H9 (cell line): Measurements from ENCODE around the gene PTPRF. TPM values are rescaled to one million over a fixed set of nuclear protein-coding genes. Genes with fewer than 3 reads are reported as not detected.

Experiments
- DNase-seq: peaks from one replicate; pipeline ENCODE4 v3.0.0-alpha.2; 2017
- H2AFZ ChIP-seq: one replicate; pipeline ENCODE4 v1.6.1; 2013; ENCODE audit warnings: mild to moderate bottlenecking, low read length, control low read depth, moderate library complexity
- H2AK5ac ChIP-seq: 2 replicates; pipeline ENCODE4 v1.6.1; 2013; ENCODE audit warnings: low read length, control low read depth, mixed read lengths; ENCODE audit not compliant: insufficient read length
- H2BK120ac ChIP-seq: one replicate; pipeline ENCODE4 v1.6.1; 2013; ENCODE audit warnings: low read depth, mild to moderate bottlenecking, low read length, control low read depth, inconsistent platforms; ENCODE audit not compliant: poor library complexity, severe bottlenecking
- H2BK12ac ChIP-seq: 2 replicates; pipeline ENCODE4 v1.6.1; 2013; ENCODE audit warnings: low read length, control low read depth, mixed read lengths, low read depth; ENCODE audit not compliant: insufficient read length
- H2BK15ac ChIP-seq: 2 replicates; pipeline ENCODE4 v1.6.1; 2013; ENCODE audit warnings: low read depth, low read length, control low read depth
- H2BK20ac ChIP-seq: one replicate; pipeline ENCODE4 v1.6.1; 2013; ENCODE audit warnings: low read depth, mild to moderate bottlenecking, low read length, control low read depth, inconsistent platforms; ENCODE audit not compliant: poor library complexity, severe bottlenecking
- H2BK5ac ChIP-seq: 2 replicates; pipeline ENCODE4 v1.6.1; 2013; ENCODE audit warnings: low read length, control low read depth, mixed read lengths; ENCODE audit not compliant: insufficient read length
- H3K14ac ChIP-seq: 2 replicates; pipeline ENCODE4 v1.6.1; 2013; ENCODE audit warnings: low read length, control low read depth; ENCODE audit not compliant: insufficient read depth
- H3K18ac ChIP-seq: 2 replicates; pipeline ENCODE4 v1.6.1; 2013; ENCODE audit warnings: low read depth, mild to moderate bottlenecking, mixed read lengths, low read length, control low read depth; ENCODE audit not compliant: insufficient read length
- H3K23ac ChIP-seq: 2 replicates; pipeline ENCODE4 v1.6.1; 2013; ENCODE audit warnings: low read length, control low read depth, mixed read lengths, low read depth; ENCODE audit not compliant: insufficient read length
- H3K23me2 ChIP-seq: 2 replicates; pipeline ENCODE4 v1.6.1; 2013; ENCODE audit warnings: low read depth, mild to moderate bottlenecking, mixed read lengths, low read length, control low read depth; ENCODE audit not compliant: insufficient read length, poor library complexity, severe bottlenecking
- H3K27ac ChIP-seq: 2 replicates; pipeline ENCODE4 v1.5.1; 2013; ENCODE audit warnings: low read length, control low read depth, mixed read lengths, low read depth; ENCODE audit not compliant: insufficient read length
- H3K27me3 ChIP-seq: 2 replicates; pipeline ENCODE4 v1.6.1; 2013; ENCODE audit warnings: low read length, control low read depth, inconsistent platforms; ENCODE audit not compliant: insufficient read depth
- H3K4ac ChIP-seq: 2 replicates; pipeline ENCODE4 v1.6.1; 2013; ENCODE audit warnings: low read depth, mild to moderate bottlenecking, control low read depth, inconsistent platforms, low read length, moderate library complexity
- H3K4me1 ChIP-seq: 2 replicates; pipeline ENCODE4 v1.6.1; 2013; ENCODE audit warnings: low read length, control low read depth, inconsistent platforms; ENCODE audit not compliant: insufficient read depth
- H3K4me2 ChIP-seq: 2 replicates; pipeline ENCODE4 v1.6.1; 2013; ENCODE audit warnings: low read length, control low read depth, mixed read lengths; ENCODE audit not compliant: insufficient read length, insufficient read depth
- H3K56ac ChIP-seq: 2 replicates; pipeline ENCODE4 v1.6.1; 2013; ENCODE audit warnings: low read depth, mild to moderate bottlenecking, mixed read lengths, low read length, control low read depth; ENCODE audit not compliant: insufficient read length
- H3K79me1 ChIP-seq: 2 replicates; pipeline ENCODE4 v1.6.1; 2013; ENCODE audit warnings: low read depth, mild to moderate bottlenecking, moderate library complexity, low read length, control low read depth, inconsistent platforms; ENCODE audit not compliant: insufficient read depth, poor library complexity, severe bottlenecking
- H3K79me2 ChIP-seq: 2 replicates; pipeline ENCODE4 v1.6.1; 2013; ENCODE audit warnings: low read length, control low read depth, inconsistent platforms; ENCODE audit not compliant: insufficient read depth
- H3K9ac ChIP-seq: 2 replicates; pipeline ENCODE4 v1.6.1; 2013; ENCODE audit warnings: low read length, control low read depth, mixed read lengths; ENCODE audit not compliant: insufficient read length; ENCODE audit errors: extremely low read depth
- H3K9me3 ChIP-seq: one replicate; pipeline ENCODE4 v1.6.1; 2013; ENCODE audit warnings: low read depth, low read length, inconsistent platforms; ENCODE audit not compliant: control insufficient read depth
- H3T11ph ChIP-seq: one replicate; pipeline ENCODE4 v1.6.1; 2013; ENCODE audit warnings: mild to moderate bottlenecking, low read length, control low read depth, inconsistent platforms
- H4K20me1 ChIP-seq: one replicate; pipeline ENCODE4 v1.6.1; 2013; ENCODE audit not compliant: control insufficient read depth, insufficient read length, insufficient read depth
- H4K5ac ChIP-seq: 2 replicates; pipeline ENCODE4 v1.6.1; 2013; ENCODE audit warnings: low read depth, mild to moderate bottlenecking, mixed read lengths, low read length, control low read depth; ENCODE audit not compliant: insufficient read length
- H4K8ac ChIP-seq: replicated peaks from 2 replicates; pipeline ENCODE4 v1.6.1; 2013; ENCODE audit warnings: low read length, control low read depth, mixed read lengths, low read depth; ENCODE audit not compliant: insufficient read length
- H4K91ac ChIP-seq: 2 replicates; pipeline ENCODE4 v1.6.1; 2013; ENCODE audit warnings: low read depth, mild to moderate bottlenecking, moderate library complexity, mixed read lengths, low read length, control low read depth; ENCODE audit not compliant: insufficient read length
- H3K27ac Mint-ChIP-seq, 3 experiments: 2 replicates in 2 of 3; 3 replicates in 1 of 3; pipeline ENCODE4 v1.8.0; 2020 to 2021; ENCODE audit warnings: mixed read lengths in 3 of 3, mild to moderate bottlenecking in 1 of 3, moderate library complexity in 1 of 3
- H3K27me3 Mint-ChIP-seq: 2 replicates; pipeline ENCODE4 v1.8.0; 2021; ENCODE audit warnings: low read depth, mild to moderate bottlenecking, moderate library complexity, mixed read lengths
- H3K36me3 Mint-ChIP-seq, 3 experiments: 2 replicates in 2 of 3; 3 replicates in 1 of 3; pipeline ENCODE4 v1.8.0; 2020 to 2021; ENCODE audit warnings: low read depth in 3 of 3, mixed read lengths in 3 of 3; ENCODE audit not compliant: insufficient read depth in 1 of 3
- H3K4me1 Mint-ChIP-seq, 2 experiments: 2 replicates each; pipeline ENCODE4 v1.8.0; 2020; ENCODE audit warnings: mixed read lengths in 2 of 2
- H3K4me3 Mint-ChIP-seq, 2 experiments: 2 replicates in 1 of 2; 3 replicates in 1 of 2; pipeline ENCODE4 v1.8.0; 2020 to 2021; ENCODE audit warnings: mild to moderate bottlenecking in 2 of 2, mixed read lengths in 2 of 2, moderate library complexity in 1 of 2
- H3K9me3 Mint-ChIP-seq, 2 experiments: 2 replicates in 1 of 2; 3 replicates in 1 of 2; pipeline ENCODE4 v1.8.0; 2020; ENCODE audit warnings: mild to moderate bottlenecking in 2 of 2, mixed read lengths in 2 of 2, moderate library complexity in 1 of 2
- CTCF ChIP-seq: fragments of 200-600 bp; sonication (generic); conservative IDR thresholded peaks from 3 replicates; pipeline ENCODE4 v1.8.0; 2021; ENCODE audit warnings: antibody characterized with exemption, mild to moderate bottlenecking
- WGBS: extraction: QIAGEN DNeasy Blood & Tissue Kit; methylation state at CpG from one replicate; pipeline ENCODE4 v1.1.7; 2013; ENCODE audit warnings: missing lambda C conversion rate, low lambda C conversion rate, mixed read lengths; ENCODE audit not compliant: insufficient read length; ENCODE audit errors: extremely low coverage; 5-methylcytosine and 5-hydroxymethylcytosine counted together
- total RNA-seq: library from RNA; stranded (reverse); gene quantifications from 2 replicates; pipeline ENCODE4 v1.2.1, GENCODE V29; 2021

Gene PTPRF
- total RNA-seq, 1 experiment from 2014 or later, result 193 TPM

- H2BK12ac ChIP-seq, result no peak overlapping the region
- H3K4ac ChIP-seq, result no peak overlapping the region
- Mint-ChIP-seq H3K27ac (no peak overlapping the region; a peak in 1 of 7 replicates), H3K27me3 (no peaks in the 10 kb centered on the region; the same call in 1 of the 2 replicates), H3K36me3 (peaks cover 22 to 75% (median 71%) of the 10 kb centered on the region in 3 experiments), H3K4me1 (peaks cover 0 to 3% of the 10 kb centered on the region in 2 experiments; a peak in 1 of 4 replicates), H3K9me3 (no peaks in the 10 kb centered on the region), H3K4me3 (no peak overlapping the region)
- no peaks in the 10 kb centered on the region for H3K9me3 ChIP-seq
- no peak overlapping the region for H4K5ac ChIP-seq
- H3K27me3 ChIP-seq, result no peaks in the 10 kb centered on the region
- no peaks in the 10 kb centered on the region for H3K79me1 ChIP-seq
- no peak overlapping the region for H4K91ac ChIP-seq
- no peak overlapping the region for H2BK5ac ChIP-seq
- no peak overlapping the region for H4K8ac ChIP-seq
- WGBS, result no CpG with 5 or more reads among the region's 3 CpGs
- no peak overlapping the region for H2BK15ac ChIP-seq
- no peak for TF ChIP-seq CTCF
- H2AK5ac ChIP-seq, result no peak overlapping the region
- no peak overlapping the region for H3K27ac ChIP-seq
- no peaks in the 10 kb centered on the region for H3K4me1 ChIP-seq
- H2AFZ ChIP-seq, result no peak overlapping the region
- no peak overlapping the region for H3K14ac ChIP-seq
- no peak overlapping the region for H3T11ph ChIP-seq
- H3K23me2 ChIP-seq, result no peaks in the 10 kb centered on the region
- no peak overlapping the region for H2BK20ac ChIP-seq
- no peak overlapping the region for H3K23ac ChIP-seq
- H2BK120ac ChIP-seq, result no peak overlapping the region
- H3K9ac ChIP-seq, result no peak overlapping the region
- no peak overlapping the region for H3K4me2 ChIP-seq
- H4K20me1 ChIP-seq, result no peaks in the 10 kb centered on the region
- H3K18ac ChIP-seq, result no peak overlapping the region
- no peak overlapping the region for H3K56ac ChIP-seq
- H3K79me2 ChIP-seq, result no peaks in the 10 kb centered on the region
- no peak for DNase-seq
Observed at GRCh38 chr1:43621386-43621785, 90.7 kb downstream of the PTPRF start.
